NCI-H2107 treated with DMSO at 0.1 percent for 48 hours (cell line): ENCODE measurements around the gene STING1.
A peak's percentile ranks its signal among the peaks of the same experiment; 100 is the strongest.
"Not testable (repeated sequence)": the region's sequence is repeated elsewhere in the genome, so short reads cannot be mapped to it uniquely, and the experiment has no call there.

Experiments
- DNase-seq: peaks from one replicate; lab custom pipeline; 2025; ENCODE audit not compliant: unreplicated experiment; lab: John Stamatoyannopoulos, UW

Gene STING1

DNA sequence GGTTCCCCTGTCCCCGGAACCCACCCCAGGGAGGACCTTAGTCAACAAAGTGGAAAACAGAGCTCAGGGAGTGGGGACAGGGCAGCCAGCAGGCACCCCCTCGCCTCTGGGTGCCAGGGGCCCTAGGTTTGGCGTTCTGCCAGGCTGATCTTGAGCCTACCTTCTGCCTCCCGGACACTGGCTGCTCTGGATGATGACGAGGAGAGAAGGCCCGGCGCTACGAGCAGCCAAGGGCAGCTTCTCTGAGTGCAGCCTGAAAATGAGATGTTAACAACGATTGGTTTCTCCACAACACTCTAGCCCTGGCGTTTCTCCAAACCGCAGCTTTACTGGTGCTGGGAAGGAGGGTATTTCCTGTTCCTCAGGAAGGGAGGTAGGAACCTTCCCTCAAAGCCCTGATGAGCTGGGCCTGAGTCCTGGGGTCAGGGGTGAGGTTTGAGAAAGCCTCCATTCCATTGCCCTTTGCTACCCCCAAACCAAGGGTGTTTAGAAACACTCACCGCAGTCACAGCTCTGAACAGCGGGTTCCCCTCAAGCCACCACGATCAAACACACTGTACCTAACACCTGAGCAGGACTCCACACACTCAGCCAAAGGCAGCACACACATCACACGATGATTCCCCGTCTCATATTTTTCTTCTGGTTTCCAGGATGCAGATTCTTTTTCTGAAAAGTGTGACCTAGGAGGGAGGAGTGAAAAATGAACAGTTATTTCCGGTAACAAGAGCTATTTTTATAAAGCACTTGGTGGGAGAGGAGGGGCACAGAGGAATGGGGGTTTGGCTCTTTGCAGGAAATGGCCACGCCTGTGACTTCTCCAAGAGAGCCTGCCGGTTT is at the start of gene STING1:
Gene STING1, minus strand, starts transcription at position 709 of the 840 bp plus-strand sequence. CDS start 1,054 bp downstream, outside the sequence.
- DNase-seq = peak; percentile 87

DNA sequence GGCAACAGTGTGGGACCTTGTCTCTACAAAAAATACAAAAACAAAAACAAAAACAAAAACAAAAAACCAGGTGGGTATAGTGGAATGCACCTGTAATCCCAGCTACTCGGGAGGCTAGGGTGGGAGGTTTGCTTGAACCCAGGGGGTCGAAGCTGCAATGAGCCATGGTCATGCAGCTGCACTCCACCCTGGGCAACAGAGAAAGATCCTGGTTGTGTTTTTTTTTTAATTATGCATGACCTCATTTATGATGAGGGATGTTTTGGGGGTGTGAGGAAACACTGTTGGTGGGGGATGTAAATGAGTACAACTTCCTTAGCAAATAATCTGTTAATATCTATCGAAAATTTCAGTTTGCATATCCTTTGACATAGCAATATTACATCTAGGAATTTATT is 49.2 kb upstream of the STING1 start:
- DNase-seq = no peak

DNA sequence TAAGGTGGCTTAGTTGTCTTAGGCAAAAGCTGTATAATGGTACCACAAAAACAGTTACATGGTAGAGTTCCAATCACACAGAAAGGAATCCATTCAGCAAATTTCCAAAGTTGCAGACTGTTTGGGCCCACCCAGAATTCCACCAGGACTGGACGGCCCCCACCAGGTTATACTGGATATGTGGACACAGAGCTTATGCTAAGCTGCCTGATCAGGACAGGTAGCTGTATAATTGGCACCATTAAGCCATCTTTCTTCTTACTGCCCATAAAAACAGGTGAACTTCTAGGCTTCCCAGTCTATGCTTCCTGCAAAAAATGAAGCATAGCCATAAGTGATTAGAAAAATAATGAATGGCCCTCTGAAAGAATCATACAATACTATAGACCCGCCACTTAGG is 47.5 kb upstream of the STING1 start:
- not testable (repeated sequence) for DNase-seq

DNA sequence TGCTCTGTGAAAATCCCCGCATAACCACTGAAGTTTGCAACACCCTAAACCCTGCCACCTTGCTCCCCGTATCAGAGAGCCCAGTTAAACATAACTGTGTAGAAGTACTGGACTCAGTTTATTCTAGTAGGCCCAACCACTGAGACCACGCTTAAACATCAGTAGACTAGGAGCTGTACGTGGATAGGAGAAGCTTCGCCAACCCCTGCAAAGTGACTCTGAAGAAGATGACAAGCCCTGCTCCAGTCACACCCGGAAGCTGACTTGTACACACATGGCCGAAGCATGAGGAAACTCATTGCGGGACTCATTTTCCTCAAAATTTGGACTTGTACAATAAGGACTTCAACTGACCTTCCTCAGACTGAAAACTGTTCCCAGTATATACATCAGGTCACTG is 46.1 kb upstream of the STING1 start:
- DNase-seq = not testable (repeated sequence)

DNA sequence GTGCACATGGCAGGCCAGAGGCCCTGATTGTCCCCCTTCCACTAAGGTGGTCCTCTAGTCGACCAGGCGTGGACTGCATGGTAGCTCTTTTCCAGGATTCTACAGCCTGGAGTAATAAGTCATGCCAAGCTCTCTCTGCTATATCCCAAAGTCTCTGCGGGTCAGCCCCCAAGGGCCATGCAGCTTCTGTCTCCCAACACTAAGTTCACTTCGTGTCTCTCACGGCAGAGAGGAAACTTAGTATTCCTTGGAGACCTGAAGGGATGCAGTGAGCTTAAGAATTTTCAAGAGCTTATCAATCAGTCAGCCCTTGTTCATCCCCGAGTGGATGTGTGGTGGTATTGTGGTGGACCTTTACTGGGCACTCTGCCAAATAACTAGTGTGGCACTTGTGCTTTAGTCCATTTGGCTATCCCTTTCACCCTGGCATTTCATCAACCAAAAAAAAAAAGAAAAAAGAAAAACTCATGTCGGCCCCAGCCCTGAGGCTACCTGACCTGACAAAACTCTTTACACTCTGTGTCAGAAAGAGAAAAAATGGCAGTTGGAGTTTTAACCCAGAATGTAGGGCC is 45.4 kb upstream of the STING1 start:
- not testable (repeated sequence) for DNase-seq

DNA sequence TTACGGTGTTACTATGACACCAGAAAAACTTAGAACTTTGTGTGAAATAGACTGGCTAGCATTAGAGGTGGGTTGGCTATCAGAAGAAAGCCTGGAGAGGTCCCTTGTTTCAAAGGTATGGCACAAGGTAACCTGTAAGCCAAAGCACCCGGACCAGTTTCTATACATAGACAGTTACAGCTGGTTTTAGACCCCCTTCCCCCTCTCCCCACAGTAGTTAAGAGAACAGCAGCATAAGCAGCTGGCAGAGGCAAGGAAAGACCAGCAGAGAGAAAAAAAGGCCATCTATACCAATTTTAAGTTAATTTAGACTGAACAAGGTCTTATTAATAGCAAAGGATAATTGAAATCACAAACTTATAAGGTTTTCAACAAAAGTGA is 44.5 kb upstream of the STING1 start:
- not testable (repeated sequence) for DNase-seq

DNA sequence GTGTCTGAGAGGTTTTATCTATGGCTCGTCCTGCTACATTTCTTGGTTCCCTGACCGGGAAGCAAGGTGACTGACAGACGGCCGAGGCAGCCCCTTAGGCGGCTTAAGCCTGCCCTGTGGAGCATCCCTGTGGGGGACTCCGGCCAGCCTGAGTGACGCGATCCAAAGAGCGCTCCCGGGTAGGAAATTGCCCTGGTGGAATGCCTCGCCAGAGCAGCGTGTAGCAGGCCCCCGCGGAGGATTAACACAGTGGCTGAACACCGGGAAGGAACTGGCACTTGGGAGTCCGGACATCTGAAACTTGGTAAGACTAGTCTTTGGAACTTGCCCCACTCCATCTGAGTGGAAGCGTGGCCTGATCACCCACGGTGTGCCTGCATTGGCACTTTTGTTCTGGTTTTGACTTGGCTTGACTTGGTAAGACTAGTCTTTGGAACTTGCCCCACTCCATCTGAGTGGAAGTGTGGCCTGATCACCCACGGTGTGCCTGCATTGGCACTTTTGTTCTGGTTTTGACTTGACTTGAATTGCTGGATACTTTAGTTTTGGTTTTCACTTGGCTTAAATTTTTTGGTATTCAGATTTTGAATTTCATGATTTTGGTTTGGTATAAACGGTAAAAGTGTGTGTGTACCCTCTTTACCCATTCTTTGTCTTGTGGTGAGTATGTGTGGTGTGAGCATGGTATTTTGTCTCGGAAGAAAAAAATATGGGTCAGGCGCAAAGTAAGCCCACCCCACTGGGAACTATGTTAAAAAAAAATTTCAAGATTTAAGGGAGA is 43.9 kb upstream of the STING1 start:
- not testable (repeated sequence) for DNase-seq

DNA sequence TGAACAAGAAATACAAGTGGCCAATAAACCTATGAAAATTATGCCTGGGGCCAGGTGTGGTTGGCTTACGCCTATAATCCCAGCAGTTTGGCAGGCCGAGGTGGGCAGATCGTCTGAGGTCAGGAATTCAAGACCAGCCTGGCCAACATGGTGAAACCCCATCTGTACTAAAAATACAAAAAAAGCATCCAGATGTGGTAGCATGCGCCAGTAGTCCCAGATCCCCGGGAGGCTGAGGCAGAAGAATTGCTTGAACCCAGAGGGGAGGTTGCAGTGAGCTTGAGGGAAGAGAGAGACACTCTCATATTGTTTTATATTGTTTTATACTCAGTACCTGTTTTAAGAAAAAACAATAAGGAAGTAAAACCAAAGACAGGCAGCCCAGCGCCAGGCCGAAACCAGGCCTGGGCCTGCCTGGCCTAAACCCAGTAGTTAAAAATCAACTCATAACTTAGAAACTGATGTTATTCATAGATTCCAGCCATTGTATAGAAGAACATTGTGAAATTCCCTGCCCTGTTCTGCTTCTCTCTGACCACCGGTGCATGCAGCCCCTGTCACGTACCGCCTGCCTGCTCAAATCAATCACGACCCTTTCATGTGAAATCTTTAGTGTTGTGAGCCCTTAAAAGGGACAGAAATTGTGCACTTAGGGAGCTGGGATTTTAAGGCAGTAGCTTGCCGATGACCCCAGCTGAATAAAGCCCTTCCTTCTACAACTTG is 43.2 kb upstream of the STING1 start:
- not testable (repeated sequence) for DNase-seq

DNA sequence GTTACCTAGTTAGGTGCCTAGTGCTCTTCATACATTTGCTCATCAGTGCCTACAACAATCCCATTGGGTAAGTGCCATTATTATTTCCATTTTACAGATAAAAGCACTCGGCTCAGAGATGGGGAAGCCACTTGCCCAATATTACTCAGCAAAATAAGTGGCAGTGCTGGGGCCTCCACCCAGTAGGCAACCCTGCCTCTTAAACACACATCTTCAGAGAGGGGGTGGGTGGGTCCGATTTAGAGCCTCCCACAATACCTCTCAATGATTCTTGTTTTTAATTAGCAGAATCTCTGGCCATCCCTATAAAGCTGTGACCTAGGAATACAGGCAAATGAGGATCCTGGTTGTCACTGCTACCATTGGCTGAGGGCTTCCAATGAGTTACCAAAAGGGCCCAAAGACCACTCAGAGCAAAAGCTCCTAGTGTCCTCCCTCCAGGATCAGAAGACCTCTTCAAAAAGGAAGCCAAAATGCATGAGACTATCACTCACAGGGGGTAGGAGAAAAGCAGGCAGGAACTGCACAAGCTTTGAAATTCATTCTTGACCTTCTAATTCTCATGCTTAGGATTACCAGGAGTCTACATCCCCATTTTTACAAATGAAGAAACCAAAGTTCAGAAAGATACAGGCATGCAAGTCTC is 42.5 kb upstream of the STING1 start:
- no peak for DNase-seq

DNA sequence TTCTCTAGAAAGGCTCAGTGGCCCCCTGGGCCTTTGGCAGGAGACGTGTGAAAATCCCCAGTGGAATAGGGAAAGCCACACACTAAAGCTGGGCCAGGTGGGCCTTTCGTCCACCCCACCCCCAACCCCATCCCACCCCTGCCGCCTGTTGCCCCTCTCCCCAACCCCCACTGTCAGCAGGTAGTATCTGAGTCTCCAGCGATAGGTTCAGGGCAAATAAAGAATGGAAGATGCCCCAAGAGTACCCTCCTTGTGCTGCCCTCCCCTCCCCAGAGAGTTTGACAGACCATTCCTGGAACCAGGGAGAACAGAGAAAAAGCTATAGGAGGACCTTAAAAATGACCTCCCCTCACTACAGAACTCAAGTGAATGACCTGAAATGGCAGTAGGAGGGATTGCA is 41.9 kb upstream of the STING1 start:
- no peak for DNase-seq

DNA sequence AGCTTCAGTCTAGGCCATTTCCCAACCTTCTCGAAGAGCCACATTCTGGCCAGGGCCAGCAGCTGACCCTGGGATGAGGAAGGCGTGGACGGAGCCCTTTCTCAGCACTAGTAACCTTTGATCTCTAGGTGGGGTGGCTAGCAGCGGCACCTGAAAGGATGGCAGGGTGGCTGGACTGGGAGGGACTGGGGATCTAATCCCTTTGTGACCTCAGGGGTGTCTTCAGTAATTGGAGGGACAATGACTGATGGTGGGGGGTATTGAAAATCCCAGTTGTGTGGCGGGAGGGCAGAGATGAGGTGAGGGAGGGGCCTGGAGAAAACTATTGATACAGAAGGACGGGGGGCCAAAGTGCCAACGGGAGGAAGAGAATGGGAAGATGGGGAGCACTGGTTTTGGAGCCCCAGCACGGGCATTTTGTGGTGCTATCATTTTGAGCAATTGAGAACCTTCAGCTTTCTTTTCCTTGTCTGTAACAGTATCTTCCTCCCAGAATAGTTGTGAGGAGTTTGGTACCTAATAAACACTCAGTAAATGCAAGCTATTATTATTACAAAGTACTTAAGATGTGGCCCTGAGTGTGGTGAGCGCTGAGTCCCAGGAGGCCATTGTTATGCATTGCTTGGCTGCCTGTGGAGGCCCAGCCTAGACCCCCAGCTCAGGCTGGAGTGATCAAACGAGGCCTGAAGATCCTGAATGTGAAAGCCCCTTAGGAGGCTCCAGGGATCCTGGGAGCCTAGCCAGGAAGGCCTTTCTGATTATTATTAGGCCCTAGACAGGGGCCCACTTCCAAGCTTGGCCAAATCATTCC is 41.3 kb upstream of the STING1 start:
- DNase-seq = no peak

DNA sequence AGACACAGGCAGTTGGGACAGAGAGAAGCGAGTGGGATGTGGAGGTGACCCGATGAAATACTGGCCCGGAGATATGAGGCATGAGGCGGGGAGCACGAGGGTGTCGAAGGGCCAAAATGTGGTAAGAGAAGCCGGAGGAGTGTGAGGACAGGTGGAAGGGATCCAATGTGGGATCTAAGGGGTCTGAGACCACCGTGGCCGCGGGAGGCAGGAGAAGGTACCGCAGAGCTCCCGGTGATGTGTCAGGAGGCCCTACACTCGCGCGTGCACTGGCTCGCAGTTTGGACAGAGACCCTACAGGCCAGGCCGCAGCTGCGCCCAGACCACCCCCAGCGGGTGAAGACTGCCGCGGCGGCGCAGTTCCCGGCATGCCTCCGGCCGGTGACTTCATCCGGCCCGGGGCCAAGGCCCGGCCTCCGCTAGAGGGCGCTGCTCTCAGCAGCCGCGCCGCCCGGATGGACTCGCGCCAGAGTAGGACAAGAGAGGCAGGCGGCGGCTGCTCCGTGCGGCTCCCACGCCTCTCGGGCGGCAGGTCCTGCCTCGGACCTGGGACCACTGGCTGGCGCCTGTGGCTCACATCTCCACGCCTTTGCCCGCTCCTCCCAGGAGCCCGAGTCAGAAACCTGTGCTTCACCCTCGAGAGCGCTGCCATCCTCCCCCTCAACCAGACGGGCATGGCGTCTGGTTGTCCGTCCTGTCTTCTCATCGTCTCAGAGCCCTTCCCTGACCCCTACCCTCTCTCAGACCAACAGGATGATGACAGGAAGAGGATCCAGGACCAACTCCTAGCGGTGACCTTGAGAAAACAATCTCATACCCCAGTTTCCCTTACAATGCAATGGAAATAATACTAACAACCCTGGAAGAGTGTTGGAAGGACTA is 35.4 kb upstream of the STING1 start:
- DNase-seq = peak; percentile 16

DNA sequence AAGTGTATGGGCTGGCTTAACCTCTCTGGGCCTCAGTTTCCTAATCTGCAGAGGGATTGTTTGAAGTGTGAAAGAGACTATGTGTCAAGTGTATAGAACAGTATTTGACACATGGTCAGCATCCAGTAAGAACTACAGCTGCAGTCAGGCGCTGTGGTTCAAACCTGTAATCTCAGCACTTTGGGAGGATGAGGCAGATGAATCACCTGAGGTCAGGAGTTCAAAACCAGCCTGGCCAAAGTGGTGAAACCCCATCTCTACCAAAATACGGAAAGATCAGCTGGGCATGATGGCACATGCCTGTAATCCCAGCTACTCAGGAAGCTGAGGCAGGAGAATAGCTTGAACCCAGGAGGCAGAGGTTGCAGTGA is 31.9 kb upstream of the STING1 start:
- no peak for DNase-seq

DNA sequence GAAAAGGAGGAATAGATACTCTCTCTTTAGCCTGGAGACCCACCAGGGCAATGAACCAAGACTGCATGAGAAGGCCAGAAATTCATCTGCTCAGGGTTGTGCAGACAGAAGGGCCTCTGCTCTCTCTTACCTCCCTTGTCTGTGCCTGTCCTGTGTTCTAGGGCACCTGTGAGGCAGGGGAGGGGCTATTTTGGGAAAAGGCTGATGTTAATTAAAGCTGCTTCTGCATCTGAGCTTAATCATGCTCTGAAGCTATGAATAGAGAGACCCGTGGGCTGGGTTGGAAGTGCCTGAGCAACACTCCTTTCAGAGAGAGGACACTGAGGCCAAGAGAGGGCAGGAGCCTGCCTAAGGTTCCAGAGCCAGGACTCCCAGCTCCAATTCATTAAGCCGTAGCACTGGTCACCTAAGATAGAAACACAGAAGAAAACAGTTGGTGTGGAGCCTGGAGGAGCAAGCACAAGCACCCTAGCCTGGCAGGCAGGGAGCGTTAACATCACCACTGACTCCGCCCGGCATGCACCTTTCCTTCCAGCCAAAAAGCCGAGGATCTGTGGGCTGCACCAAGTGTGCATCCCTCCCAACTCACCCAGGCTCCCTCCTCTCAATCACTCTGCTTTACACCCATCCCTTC is 31.4 kb upstream of the STING1 start:
- DNase-seq = no peak

DNA sequence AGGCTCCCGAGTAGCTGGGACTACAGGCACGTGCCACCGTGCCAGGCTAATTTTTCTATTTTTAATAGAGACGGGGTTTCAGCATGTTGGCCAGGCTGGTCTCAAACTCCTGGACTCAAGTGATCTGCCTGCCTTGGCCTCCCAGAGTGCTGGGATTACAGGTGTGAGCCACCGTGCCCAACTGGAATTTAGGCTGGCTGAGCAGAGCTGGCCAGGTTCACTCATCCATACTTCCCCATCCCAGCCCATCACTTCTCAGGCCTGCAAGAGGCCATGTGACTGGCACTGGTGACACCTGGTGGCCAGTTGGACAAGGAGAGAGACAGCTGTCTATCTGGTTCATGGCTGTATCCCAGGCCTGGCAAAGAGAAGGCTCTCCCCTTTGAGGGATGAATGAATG is 30.9 kb upstream of the STING1 start:
- DNase-seq = peak; percentile 13

DNA sequence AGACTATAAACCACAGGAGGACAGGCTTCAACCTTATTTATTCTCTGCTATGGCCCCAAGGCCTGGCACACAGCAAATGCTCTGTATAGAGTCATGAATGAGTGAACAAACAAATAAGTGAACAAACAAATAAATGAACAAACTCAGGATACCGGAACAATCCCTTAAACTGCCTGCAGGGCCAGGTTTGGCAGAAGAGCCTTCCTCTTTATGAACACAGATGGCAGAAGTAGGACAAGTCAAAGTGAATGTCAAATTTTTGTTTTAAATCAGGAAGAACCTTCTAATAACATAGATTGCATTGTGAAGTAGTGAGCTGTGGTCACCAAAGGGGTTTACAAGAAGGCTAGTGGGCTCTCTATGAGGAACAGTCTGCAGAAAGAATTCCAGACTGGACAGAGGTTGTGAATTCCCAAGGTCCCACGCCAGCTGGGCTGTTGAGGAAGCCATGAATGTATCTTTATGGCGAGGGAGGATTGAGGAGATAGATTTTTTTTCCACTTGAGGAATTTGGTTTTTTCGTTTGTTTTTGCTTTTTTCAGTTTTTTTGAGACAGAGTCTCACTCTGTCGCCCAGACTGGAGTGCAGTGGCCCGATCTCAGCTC is 30.3 kb upstream of the STING1 start:
- DNase-seq = no peak

DNA sequence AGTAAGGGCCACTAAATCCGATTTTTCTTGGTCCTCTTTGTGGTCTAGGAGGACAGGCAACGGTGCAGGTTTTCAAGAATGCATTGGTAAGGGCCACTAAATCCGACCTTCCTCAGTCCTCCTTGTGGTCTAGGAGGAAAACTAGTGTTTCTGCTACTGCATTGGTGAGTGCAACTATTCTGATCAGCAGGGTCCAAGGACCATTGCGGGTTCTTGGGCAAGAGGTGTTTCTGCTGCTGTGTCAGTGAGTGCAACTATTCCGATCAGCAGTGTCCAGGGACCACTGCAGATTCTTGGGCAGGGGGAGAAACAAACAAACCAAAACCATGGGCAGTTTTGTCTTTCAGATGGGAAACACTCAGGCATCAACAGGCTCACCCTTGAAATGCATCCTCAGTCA is 22.2 kb upstream of the STING1 start:
- not testable (repeated sequence) for DNase-seq

DNA sequence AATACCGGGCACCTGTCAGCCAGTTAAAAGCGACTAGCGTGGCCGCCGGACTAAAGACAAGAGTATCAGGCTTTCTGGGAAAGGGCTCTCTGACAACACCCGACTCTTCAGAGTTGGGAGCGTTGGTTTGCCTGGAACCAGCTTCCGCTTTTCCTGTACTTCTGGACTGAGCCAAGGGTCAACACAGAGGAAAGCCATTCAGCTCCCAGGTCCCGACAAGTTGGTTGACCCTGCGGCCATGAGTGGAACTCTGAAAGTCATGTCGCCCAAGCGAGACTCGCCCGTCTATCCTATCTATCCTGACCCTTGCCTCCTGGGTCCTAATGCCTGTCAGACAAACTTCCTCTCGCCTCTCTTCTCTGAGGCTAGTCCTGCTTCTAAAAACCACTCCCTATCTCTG is 21.3 kb upstream of the STING1 start:
- not testable (repeated sequence) for DNase-seq
